HG03139 (cell line): ENCODE results near the gene PLCE1.

Source experiments
- ATAC-seq: cut with Tn5 transposase; IDR thresholded peaks from one replicate; pipeline ENCODE4 v1.9.1; 2021; ENCODE audit not compliant: unreplicated experiment

Gene PLCE1

DNA sequence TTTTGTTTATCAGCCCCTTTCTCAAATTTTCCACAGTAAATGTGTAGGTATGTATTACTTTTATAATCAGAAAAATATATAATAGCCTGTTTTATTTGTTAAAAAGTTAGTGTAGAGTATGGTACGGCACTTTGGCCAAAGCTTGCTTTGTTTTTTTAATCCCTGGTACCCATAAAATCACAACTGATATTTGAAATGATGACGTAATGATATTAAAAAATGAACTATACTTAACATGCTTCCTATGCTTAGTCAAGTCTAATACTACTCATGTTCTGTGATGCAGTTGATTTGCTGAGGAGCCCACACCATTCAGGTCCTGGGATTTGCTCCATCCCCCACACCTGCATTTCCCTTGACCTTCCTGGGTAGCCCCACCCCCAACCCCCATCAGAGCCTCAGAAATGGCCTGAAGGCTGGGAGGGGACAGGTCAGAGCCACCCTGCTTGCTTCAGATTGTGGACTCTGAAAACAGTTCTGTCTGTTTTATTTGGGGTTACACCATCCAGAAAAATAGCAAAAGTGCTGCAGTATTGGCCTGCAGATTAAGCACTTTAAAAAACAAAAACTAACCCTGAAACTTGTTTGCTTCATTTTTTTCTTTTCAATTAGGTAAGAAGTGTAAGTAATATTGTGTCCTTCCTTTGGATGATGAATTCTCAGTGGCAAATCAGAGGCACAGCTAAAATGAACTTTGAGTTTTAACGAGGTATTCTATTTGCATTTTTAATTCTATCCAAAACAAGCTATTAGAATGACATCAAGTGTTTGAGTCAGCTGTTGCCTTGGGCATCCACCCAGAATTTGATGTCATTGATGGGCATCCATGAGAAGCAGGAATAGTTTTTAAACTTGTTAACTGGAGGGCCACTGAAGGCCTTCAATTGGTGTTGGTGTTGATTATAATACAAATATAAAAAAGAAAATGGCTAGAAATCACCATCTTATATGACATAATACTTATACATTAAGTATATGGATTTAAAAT is 23.3 kb downstream of the PLCE1 start:
- ATAC-seq: no peak

DNA sequence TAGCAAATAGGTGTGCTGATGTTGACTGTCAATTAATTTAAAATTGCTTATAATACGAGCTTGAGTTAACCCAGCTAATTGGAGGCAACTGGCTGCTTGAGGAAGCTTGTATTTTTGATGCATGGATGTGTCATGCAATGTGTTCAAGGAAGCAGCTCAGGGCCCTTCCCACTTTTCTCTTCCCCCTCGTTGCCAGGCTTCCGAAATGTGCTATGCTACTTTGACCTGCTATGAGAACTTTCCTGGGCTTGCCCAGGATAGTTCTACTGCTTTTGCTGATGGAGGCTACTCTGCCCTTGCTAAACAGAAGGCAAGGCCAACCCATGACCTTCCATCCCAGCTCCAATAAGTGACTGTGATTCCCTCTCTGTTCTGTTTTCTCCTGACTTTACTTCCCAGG is 24.4 kb downstream of the PLCE1 start:
- no peak for ATAC-seq

DNA sequence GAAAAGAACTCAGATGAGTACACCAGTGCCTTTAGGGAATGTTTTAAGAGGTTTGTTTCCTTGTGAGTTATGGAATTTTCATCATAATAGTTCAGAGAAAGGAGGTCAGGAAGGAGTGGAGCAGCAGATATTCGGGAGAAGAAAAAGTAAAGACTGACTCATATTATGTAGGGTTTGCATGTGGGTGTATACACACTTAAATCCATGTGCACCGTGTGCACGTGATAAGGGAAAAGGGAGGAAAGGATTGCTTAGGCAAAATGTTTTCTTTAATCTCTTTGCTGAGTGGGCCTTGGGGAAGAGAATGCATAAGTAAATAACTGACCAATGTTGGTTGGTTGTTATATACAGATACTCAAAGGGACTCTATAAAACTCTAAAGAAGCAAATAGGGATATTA is 30.2 kb downstream of the PLCE1 start:
- no peak for ATAC-seq

DNA sequence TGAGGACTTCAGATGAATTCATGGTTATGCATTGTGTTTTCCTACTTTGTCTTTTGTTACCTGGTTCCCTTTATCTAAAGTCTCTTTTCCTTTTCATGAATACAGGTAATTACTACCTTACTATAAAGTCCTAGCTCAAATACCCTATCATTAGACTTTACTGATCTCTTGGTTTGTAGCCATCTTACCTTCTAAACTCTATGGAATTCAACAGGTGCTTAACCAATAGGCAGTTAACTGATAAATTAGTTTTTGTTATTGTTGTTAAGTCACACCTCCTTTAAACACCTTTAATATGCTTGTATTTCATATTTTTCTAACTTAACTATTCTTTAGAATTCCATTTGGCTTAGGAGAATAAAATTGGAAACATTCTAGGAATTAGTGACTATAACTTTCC is 30.7 kb downstream of the PLCE1 start:
- no peak for ATAC-seq

DNA sequence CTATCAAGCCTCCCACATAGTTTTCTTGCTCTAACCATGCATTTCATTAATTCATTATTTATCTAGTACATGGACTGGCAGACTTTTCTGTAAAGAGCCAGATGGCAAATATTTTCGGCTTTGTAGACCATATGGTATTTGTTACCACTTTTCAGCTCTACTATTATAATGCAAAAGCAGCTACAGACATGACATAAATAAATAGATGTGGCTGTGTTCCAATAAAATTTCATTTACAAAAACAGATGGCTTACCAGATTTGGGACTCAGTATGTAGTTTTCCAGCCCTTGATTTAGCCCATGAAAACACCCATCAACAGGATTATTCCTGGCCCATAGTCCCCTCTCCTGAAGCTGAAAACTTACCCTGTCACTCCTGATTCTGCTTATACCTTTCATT is 32.1 kb downstream of the PLCE1 start:
- ATAC-seq: no peak

DNA sequence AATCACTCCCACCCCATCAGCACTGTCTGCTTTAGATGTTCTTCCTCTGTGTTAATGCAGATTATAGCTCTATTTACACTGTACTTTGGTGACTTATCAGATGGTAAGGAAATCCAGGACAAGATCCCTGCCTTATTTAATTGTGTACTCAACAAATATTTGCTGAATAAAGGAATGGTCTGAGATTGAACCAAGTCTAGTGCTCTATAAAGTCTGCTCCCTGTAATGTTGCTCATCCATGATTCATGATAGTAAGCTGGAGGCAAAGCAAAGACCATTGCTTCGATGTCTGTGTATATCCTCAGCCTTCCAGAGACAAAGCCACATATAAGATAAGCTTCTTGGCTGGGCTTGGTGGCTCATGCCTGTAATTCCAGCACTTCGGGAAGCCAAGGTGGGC is 33.5 kb downstream of the PLCE1 start:
- no peak for ATAC-seq

DNA sequence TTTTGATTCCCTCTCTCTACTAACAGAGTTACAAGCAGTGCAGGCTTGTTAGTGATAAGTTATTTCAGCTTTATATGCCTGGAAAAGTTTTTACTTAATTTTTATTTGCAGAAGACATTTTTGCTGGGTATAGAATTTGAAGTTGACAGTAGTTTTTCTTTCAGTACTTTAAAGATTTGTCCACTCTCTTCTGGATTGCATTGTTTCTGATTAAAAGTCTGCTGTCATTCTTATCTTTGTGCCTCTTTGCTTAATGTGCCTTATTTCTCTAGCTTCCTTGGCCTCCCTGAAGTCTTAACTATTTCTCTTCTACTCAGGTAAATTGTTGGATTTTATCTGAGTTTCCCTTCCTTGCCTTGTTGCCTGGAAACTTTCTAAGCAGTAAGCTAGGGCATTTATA is 36.2 kb downstream of the PLCE1 start:
- no peak for ATAC-seq

DNA sequence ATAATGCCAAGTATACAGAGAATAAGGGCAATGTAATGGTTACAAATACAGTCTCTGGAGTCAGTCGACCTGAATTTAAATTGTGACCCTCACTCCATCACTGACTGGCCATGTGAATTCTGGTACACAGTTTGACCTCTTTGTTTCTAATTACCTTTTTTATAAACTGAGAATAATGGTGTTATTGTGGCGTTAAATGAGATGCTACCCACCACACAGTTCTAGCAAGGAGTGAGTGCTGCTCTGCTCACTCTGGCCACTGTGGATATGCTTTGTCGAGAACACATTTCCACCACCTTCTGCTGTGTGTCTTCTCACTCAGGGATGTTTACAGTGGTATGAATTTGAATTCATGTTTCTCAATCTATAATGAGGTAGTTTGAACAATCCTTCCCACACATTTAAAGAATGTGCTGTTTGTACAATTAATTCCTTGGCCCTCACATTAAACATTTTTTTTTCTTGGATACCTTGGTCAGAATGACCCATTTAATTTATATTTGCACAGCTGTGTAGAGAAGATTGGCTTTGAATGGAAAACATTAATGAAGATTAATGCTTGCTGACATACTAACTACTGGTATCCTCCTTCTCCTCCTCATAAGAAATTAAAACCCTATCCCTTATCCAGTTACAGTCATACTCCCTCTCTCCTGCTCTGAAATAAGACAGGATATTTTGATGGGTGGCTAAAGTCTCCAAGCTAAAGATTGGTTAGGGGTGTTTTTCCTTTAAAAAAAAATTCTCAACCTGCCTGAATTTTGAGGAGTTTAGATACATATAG is 42.4 kb downstream of the PLCE1 start:
- no peak for ATAC-seq

DNA sequence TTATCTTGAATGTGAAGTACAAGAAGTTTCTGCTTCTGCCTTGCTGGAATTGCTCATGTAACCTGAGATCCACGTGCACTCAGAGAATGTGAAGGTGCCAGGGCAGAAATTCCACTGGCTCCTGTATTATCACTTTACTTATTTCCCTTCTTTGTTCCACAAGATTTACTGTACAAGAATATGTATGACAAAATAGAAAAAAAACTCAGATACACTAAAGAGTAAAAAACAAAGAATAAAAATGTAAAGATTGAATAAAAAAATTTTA is 43.0 kb downstream of the PLCE1 start:
- no peak for ATAC-seq

DNA sequence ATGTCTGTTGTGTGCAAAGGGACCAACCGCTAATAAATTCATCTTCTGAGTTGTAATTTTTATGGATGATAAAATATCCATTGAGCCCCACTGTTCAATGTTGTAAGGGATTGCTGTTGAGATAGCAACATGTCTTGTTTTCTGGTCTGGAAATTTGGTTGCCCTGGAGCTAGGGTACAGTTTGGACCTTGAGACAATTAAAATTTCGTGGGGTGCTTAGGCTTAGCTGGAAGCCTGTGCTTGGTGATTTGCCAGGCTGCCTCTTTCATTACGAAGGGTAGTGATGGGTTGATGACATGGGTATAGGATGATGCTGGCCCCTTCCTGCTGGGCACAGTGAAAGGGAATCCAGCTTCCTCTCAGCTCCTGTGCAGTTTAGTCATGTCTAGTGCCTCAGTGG is 43.6 kb downstream of the PLCE1 start:
- no peak for ATAC-seq

DNA sequence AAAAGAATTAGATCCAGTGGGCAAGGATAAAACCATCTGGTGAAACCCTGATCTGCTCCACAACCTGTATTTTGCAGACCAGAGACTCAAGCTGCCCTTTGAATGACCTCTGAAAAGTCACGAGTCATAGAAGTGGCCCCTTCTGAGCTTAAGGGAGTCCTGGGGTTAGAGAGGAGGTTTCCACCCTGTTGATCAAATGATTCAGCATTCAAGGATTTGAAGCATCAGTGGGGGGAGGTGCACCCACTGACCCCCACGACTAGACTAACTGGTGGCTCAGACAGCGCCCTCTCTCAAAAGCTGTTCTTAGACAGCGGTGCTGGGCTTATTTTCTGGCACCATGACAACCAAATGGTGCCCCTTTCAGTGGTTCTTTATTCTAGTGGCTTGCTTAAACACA is 44.3 kb downstream of the PLCE1 start:
- ATAC-seq: no peak

DNA sequence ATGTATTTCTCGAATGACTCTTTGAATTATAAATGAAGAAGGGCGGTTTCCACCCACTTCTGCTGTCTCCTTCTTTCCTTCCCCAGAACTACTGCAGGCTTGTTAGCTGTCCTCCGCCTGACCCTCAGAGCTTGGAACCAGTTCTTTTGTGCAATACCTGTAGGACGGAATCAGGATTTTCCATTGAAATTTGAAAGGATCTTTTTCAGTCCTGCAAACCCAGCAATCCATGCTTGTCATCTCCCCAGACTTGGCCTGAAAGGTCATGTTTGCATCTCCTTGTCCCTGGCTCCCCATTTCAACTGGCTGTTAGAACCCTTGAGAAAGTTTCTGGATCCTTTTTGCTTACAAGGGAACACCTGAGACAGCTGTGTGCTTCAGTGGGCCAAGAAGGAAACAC is 47.5 kb downstream of the PLCE1 start:
- ATAC-seq: no peak

DNA sequence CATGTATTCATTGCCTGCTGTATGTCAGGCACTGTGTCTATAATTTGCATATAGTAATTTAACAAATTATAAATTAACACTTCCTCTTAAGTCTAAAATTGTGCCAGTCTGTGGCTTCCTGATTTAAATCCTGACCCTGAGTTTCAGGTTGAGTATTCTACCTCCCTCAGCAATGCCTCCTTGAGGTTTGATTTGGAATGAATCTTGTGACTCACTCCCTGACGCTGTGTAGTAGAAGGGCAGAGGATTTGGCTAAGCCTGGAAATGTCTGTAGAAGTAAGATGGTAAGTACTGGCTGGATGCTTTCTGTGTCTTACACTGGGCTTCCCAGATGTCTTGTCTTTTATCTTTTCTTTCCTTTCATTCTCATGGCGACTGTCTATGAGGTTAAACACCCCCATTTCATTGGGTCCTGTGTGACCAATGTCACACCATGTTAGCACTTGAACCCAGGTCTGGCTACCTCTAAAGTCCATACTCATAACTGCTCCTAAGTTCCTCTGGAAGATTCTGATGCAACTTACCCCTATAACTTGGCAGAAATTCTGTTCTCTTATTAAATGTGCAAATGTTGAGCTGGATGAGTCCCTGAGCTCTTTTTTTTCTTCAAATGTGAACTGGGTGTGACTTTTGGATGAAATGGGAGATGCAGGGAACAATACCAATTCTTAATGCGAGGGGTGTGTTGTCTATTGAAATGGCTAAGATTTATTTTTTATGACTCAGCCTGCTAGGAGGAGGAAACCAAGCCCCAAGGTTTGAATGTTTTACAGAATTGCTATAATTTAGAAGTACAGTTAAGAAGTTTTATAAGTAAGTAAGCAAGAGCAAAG is 48.5 kb downstream of the PLCE1 start:
- no peak for ATAC-seq

DNA sequence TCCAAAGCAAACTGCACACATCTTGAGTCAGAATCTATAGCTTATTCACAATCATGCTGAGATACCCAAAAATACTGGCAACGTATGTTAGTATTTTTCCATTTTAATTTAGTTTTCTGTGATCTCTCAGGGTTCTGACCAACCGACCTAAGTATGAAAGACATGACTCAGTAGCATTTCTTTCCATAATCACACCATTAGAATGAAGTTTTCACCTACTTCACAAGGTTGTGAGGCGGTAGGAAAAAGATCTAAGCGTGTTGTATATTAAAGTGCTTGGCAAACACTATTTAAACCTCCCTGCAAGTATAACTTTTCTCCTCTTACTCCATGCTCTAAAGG is 49.1 kb downstream of the PLCE1 start:
- ATAC-seq: no peak
